Stimulated activated CD4-positive, alpha-beta T cell treated with anti-CD3 and anti-CD28 coated beads, TNF-alpha, amount 100 ng/mL, for 24 hours (primary cell): ENCODE results near the gene PRKAB1.
A peak's percentile ranks its signal among the peaks of the same experiment; 100 is the strongest.
"Not testable (repeated sequence)": the region's sequence is repeated elsewhere in the genome, so short reads cannot be mapped to it uniquely, and the experiment has no call there.

Source experiments
- DNase-seq, 3 experiments: peaks; one replicate each; pipeline ENCODE4 v3.0.0-alpha.2; 2020; ENCODE audit warnings: low read depth in 3 of 3

PRKAB1 gene

GRCh38 chr12:119667577-119668323 lies at the start of gene PRKAB1:
TSS of gene PRKAB1 (plus strand) at chr12:119668133. CDS start at chr12:119668245, 112 bp downstream.
- DNase-seq = peak; percentile 92 to 96 (median 95)

- not testable (repeated sequence) for DNase-seq
These were observed 49.5 kb upstream of the PRKAB1 start for GRCh38 chr12:119618328-119618896.

GRCh38 chr12:119620490-119620889 lies 47.4 kb upstream of the PRKAB1 start:
- DNase-seq = no peak

- DNase-seq = no peak
These were observed 46.1 kb upstream of the PRKAB1 start for GRCh38 chr12:119621878-119622277.

- no peak for DNase-seq
These were observed 43.0 kb upstream of the PRKAB1 start for GRCh38 chr12:119624966-119625365.

- DNase-seq = no peak
These were observed 40.8 kb upstream of the PRKAB1 start for GRCh38 chr12:119627019-119627643.

GRCh38 chr12:119627686-119628085 lies 40.2 kb upstream of the PRKAB1 start:
- no peak for DNase-seq

- DNase-seq = no peak
These were observed 37.6 kb upstream of the PRKAB1 start for GRCh38 chr12:119630223-119630780.

GRCh38 chr12:119630962-119631550 lies 36.9 kb upstream of the PRKAB1 start:
- DNase-seq = no peak

GRCh38 chr12:119631930-119632678 lies 35.8 kb upstream of the PRKAB1 start:
- DNase-seq = no peak

- DNase-seq = no peak
These were observed 33.2 kb upstream of the PRKAB1 start for GRCh38 chr12:119634743-119635142.

- no peak for DNase-seq
These were observed 24.9 kb upstream of the PRKAB1 start for GRCh38 chr12:119642986-119643385.

- no peak for DNase-seq
These were observed 23.0 kb upstream of the PRKAB1 start for GRCh38 chr12:119644930-119645329.

GRCh38 chr12:119645535-119646059 lies 22.3 kb upstream of the PRKAB1 start:
- no peak for DNase-seq

GRCh38 chr12:119649202-119649808 lies 18.6 kb upstream of the PRKAB1 start:
- DNase-seq = no peak

GRCh38 chr12:119652665-119653064 lies 15.3 kb upstream of the PRKAB1 start:
- no peak for DNase-seq

- DNase-seq = not testable (repeated sequence)
These were observed 10.9 kb upstream of the PRKAB1 start for GRCh38 chr12:119657001-119657400.

- DNase-seq = not testable (repeated sequence)
These were observed 9.8 kb upstream of the PRKAB1 start for GRCh38 chr12:119658166-119658565.

- DNase-seq = peak in 1 of 3 experiments; percentile 34
These were observed 8.5 kb upstream of the PRKAB1 start for GRCh38 chr12:119659289-119659897.

- no peak for DNase-seq
These were observed 7.9 kb upstream of the PRKAB1 start for GRCh38 chr12:119660076-119660475.
